ENCODE results near the gene COL1A2.

GRCh38 chr7:94472608-94473007 lies 77.9 kb downstream of the COL1A2 start:
- TF ChIP-seq CTCF (IDR thresholded peaks at IDR 0.05) (no peak), ZFX (IDR thresholded peaks at IDR 0.05; ENCODE audit: borderline replicate concordance) (no peak)
